ENCODE data around the gene TADA3. TPM values are rescaled to one million over a fixed set of nuclear protein-coding genes. Genes with fewer than 3 reads are reported as not detected.
A peak's percentile ranks its signal among the peaks of the same experiment; 100 is the strongest.
"Not testable (repeated sequence)": the region's sequence is repeated elsewhere in the genome, so short reads cannot be mapped to it uniquely, and the experiment has no call there.

The TADA3 gene
- total and polyA plus RNA-seq, 5 experiments from 2014 or later = 33.3 to 51.2 (median 38.2) TPM

DNA sequence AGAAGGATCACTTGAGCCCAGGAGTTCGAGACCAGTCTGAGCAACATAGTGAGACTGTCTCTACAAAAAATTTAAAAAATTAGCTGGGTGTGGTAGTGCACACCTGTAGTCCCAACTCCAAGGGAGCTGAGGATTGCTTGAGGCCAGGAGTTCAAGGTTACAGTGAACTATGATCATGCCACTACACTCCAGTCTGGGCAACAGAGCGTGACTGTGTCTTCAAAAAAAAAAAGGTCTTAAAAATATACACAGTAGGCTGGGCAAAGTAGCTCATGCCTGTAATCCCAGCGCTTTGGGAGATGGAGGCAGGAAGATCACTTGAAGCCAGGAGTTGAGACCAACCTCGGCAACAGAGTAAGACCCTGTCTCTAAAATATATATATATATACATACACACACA lies 11.4 kb downstream of the TADA3 start:
- Mint-ChIP-seq H3K4me3 (peak overlapping the region in 8 of 10 donors; percentile 42 to 84 (median 72)), H3K9me3 (no peaks in the 10 kb centered on the region), H3K27ac (peak overlapping the region in 7 of 10 donors; percentile 13 to 90 (median 37)), H3K4me1 (peaks cover 38 to 65% (median 63%) of the 10 kb centered on the region in 4 donors), H3K27me3 (no peaks in the 10 kb centered on the region), H3K36me3 (peaks cover 0 to 41% (median 13%) of the 10 kb centered on the region in 3 donors)
- no peak for ATAC-seq
- DNase-seq = no peak
- POLR2A ChIA-PET = interaction anchor here (0.5 to 2.8 kb wide), 4 partner anchors 12 to 44 kb away, joined by 3 to 18 read pairs (median 6); partner anchors contain the start of genes ARPC4 and TADA3

GRCh38 chr3:9780458-9780812 lies 11.8 kb downstream of the TADA3 start:
- H3K4me1 Mint-ChIP-seq = peaks cover 35 to 65% (median 63%) of the 10 kb centered on the region in 4 donors
- H3K27ac Mint-ChIP-seq = peak overlapping the region in 8 of 10 donors; percentile 36 to 90 (median 80)

GRCh38 chr3:9779721-9780457 lies 12.4 kb downstream of the TADA3 start:
- DNase-seq (peak in 5 of 10 donors; percentile 25 to 60 (median 56)), ATAC-seq (peak; percentile 86 to 91)
- Mint-ChIP-seq H3K27ac (peak overlapping the region; percentile 36 to 90 (median 74)), H3K4me1 (peaks cover 35 to 65% (median 63%) of the 10 kb centered on the region in 4 donors), H3K9me3 (no peaks in the 10 kb centered on the region), H3K27me3 (no peaks in the 10 kb centered on the region), H3K4me3 (peak overlapping the region; percentile 42 to 84 (median 71)), H3K36me3 (peaks cover 0 to 31% (median 9%) of the 10 kb centered on the region in 3 donors)
- POLR2A ChIA-PET = interaction anchor here (0.6 to 2.8 kb wide), 6 partner anchors 11 to 1490 kb away, joined by 3 to 18 read pairs (median 4); partner anchors contain the start of genes ARPC4, TADA3 and TTLL3

More at GRCh38 chr3:9780458-9780812, 11.8 kb downstream of the TADA3 start:
- ATAC-seq (no peak), DNase-seq (no peak)
- Mint-ChIP-seq H3K4me3 (peak overlapping the region; percentile 42 to 84 (median 71)), H3K36me3 (peaks cover 0 to 36% (median 11%) of the 10 kb centered on the region in 3 donors), H3K27me3 (no peaks in the 10 kb centered on the region), H3K9me3 (no peaks in the 10 kb centered on the region)
- POLR2A ChIA-PET = interaction anchor here (0.5 to 2.8 kb wide), 6 partner anchors 10 to 965 kb away, joined by 3 to 18 read pairs (median 5); partner anchors contain the start of genes ARPC4 and TADA3

DNA sequence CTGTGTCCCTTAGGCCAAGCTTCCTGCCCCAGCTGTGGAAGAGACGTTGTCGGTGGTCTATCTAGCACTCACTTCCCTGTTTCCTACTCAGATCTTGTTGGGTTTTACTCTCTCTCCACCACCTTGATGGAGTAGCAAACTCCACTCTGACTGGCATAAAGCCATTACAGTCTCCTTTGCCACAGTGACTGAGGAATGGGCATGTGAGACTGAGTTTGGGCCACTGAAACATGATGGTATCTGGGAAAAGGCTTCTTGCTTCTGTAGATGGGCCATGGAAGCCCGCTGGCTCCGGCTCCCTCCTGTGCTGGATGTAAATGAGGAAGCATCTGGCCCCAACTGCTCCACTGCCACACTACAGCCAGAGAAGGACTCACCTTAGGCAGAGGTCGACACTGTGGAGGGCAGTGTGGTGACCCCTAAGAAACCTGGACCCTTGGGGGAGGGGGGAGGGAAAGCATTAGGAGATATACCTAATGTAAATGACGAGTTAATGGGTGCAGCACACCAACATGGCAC lies 13.1 kb downstream of the TADA3 start:
- DNase-seq = no peak
- peak overlapping the region in 5 of 10 donors; percentile 36 to 90 (median 73) for H3K27ac Mint-ChIP-seq
- POLR2A ChIA-PET = no interaction called here
- H3K27me3 Mint-ChIP-seq = no peaks in the 10 kb centered on the region
- H3K4me1 Mint-ChIP-seq = peaks cover 35 to 65% (median 63%) of the 10 kb centered on the region in 4 donors
- ATAC-seq = no peak
- H3K36me3 Mint-ChIP-seq = peaks cover 0 to 24% (median 9%) of the 10 kb centered on the region in 3 donors
- H3K4me3 Mint-ChIP-seq = peak overlapping the region in 9 of 10 donors; percentile 44 to 84 (median 71)
- no peaks in the 10 kb centered on the region for H3K9me3 Mint-ChIP-seq

GRCh38 chr3:9778143-9779074 lies 13.9 kb downstream of the TADA3 start:
- ATAC-seq = no peak

GRCh38 chr3:9777694-9778021 lies 14.6 kb downstream of the TADA3 start:
- Mint-ChIP-seq H3K36me3 (peaks cover 0 to 16% (median 3%) of the 10 kb centered on the region in 3 donors), H3K4me3 (no peak overlapping the region), H3K27ac (no peak overlapping the region), H3K27me3 (no peaks in the 10 kb centered on the region), H3K9me3 (no peaks in the 10 kb centered on the region), H3K4me1 (peaks cover 35 to 60% (median 60%) of the 10 kb centered on the region in 4 donors)
- POLR2A ChIA-PET = interaction anchor here (1.1 to 1.6 kb wide), 2 partner anchors 15 to 128 kb away, joined by 3 to 5 read pairs; partner anchors contain the start of genes ARPC4, MTMR14 and TADA3
- ATAC-seq = no peak
- no peak for DNase-seq

More at GRCh38 chr3:9778143-9779074, 13.9 kb downstream of the TADA3 start:
- POLR2A ChIA-PET = interaction anchor here (1.6 kb wide), 1 partner anchor 15 kb away, joined by 5 read pairs; the partner anchor contains the start of genes ARPC4 and TADA3
- no peak for DNase-seq
- H3K4me1 Mint-ChIP-seq = peaks cover 35 to 65% (median 63%) of the 10 kb centered on the region in 4 donors
- H3K27ac Mint-ChIP-seq = peak overlapping the region in 4 of 10 donors; percentile 14 to 90 (median 58)
- H3K36me3 Mint-ChIP-seq = peaks cover 0 to 20% (median 6%) of the 10 kb centered on the region in 3 donors
- H3K27me3 Mint-ChIP-seq = no peaks in the 10 kb centered on the region
- no peaks in the 10 kb centered on the region for H3K9me3 Mint-ChIP-seq
- peak overlapping the region in 4 of 10 donors; percentile 51 to 84 (median 71) for H3K4me3 Mint-ChIP-seq

DNA sequence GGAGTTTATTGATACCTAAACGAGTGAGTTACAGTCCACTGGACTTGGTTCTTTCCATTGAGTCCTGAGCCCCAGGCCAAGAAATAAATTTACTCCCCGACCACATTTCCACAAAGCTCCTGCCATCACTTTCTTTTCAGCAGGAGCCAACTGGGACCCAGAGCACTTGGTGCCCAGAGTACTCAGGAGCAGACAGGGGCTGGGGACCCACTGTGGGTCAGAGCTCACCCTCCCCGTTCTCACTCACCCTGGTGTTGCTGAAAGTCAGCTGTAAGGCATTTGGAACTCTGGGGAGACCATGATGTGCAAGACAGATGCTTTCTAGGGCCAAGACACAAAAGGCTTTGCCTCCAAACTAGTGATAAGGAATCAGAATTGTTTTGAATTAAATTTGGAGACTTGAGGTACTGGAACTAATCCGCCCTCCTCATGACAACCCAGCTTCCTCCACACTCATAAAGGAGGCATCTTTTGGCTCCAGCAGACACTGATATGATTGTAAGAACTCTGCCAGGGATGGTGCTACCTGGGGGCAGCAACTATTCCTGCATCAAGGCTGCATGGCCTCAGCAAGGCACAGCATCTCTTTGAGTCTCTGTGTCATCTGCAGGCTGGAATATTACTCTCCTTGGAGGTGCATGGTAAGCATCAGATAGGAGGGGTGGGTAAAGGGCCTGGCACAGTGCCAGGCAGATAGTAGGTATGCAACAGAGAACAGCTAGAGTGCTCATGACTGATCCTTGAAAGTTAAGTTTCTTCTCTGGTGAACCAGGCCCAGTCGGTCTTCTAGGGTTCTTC lies 15.2 kb downstream of the TADA3 start:
- H3K9me3 Mint-ChIP-seq = no peaks in the 10 kb centered on the region
- peaks cover 0 to 10% (median 0%) of the 10 kb centered on the region in 3 donors for H3K36me3 Mint-ChIP-seq
- ATAC-seq (no peak), DNase-seq (no peak)
- no peaks in the 10 kb centered on the region for H3K27me3 Mint-ChIP-seq
- no peak overlapping the region for H3K4me3 Mint-ChIP-seq
- H3K4me1 Mint-ChIP-seq = peaks cover 32 to 55% (median 54%) of the 10 kb centered on the region in 4 donors
- H3K27ac Mint-ChIP-seq = peak overlapping the region in 2 of 10 donors; percentile 36 to 63
- POLR2A ChIA-PET = interaction anchor here (1.1 to 1.6 kb wide), 2 partner anchors 16 to 128 kb away, joined by 3 to 5 read pairs; partner anchors contain the start of genes ARPC4, MTMR14 and TADA3

DNA sequence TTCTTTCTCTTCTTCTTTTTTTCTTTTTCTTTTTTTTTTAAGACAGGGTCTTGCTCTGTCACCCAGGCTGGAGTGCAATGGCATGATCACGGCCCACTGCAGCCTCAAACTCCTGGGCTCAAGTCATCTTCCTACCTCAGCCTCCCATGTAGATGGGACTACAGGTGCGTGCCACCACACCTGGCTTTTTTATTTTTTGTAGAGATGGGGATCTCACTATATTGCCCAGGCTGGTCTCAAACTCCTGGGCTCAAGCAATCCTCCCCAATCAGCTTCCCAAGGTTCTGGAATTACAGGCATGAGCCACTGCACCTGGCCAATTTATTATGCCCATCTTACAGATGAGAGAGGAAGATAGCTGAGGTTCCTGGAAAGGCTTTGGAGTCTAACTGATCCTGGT lies 21.3 kb downstream of the TADA3 start:
- POLR2A ChIA-PET, DNase-seq, ATAC-seq, H3K27me3 Mint-ChIP-seq, H3K36me3 Mint-ChIP-seq, H3K9me3 Mint-ChIP-seq: not testable (repeated sequence)
- Mint-ChIP-seq H3K4me3 (peak overlapping the region in 9 of 10 donors; percentile 22 to 71 (median 50)), H3K27ac (peak overlapping the region in 2 of 10 donors; percentile 73 to 75), H3K4me1 (peaks cover 21 to 46% (median 30%) of the 10 kb centered on the region in 4 donors)

- DNase-seq (no peak), ATAC-seq (peak in 1 of 2 donors; percentile 6)
- H3K27ac Mint-ChIP-seq = peak overlapping the region in 3 of 10 donors; percentile 40 to 75 (median 60)
- H3K9me3 Mint-ChIP-seq = no peaks in the 10 kb centered on the region
- peaks cover 0 to 1% (median 0%) of the 10 kb centered on the region in 5 donors for H3K27me3 Mint-ChIP-seq
- POLR2A ChIA-PET = interaction anchor here (1.6 kb wide), 1 partner anchor 34 kb away, joined by 4 read pairs; no protein-coding TSS in a partner anchor
- peak overlapping the region; percentile 4 to 67 (median 48) for H3K4me3 Mint-ChIP-seq
- H3K36me3 Mint-ChIP-seq = peaks cover 0 to 3% (median 0%) of the 10 kb centered on the region in 3 donors
- peaks cover 18 to 43% (median 29%) of the 10 kb centered on the region in 4 donors for H3K4me1 Mint-ChIP-seq
These were observed 21.9 kb downstream of the TADA3 start for GRCh38 chr3:9770276-9770812.

- Mint-ChIP-seq H3K9me3 (no peaks in the 10 kb centered on the region), H3K36me3 (peaks cover 0 to 3% (median 0%) of the 10 kb centered on the region in 3 donors), H3K4me3 (peak within 1 kb of the TSS; percentile 39 to 74 (median 62)), H3K4me1 (peaks cover 16 to 43% (median 29%) of the 10 kb centered on the region in 4 donors), H3K27ac (peak within 1 kb of the TSS in 7 of 10 donors; percentile 1 to 79 (median 40)), H3K27me3 (peaks cover 0 to 1% (median 0%) of the 10 kb centered on the region in 5 donors)
- DNase-seq (peak in 7 of 10 donors; percentile 16 to 46 (median 36)), ATAC-seq (peak; percentile 95 to 97)
- POLR2A ChIA-PET = interaction anchor here (1.6 kb wide), 1 partner anchor 35 kb away, joined by 4 read pairs; no protein-coding TSS in a partner anchor
These were observed 22.6 kb downstream of the TADA3 start, which contains the start of gene CAMK1 for GRCh38 chr3:9769426-9770275. Gene CAMK1 (minus strand): TSS chr3:9769947. CDS start chr3:9767749, 2,198 bp downstream.
